ENCODE results near the gene ZNF430. TPM values are rescaled to one million over a fixed set of nuclear protein-coding genes. Genes with fewer than 3 reads are reported as not detected.
"Not testable (repeated sequence)": the region's sequence is repeated elsewhere in the genome, so short reads cannot be mapped to it uniquely, and the experiment has no call there.

ZNF430 gene
- total RNA-seq = 3.1 TPM
- long read RNA-seq, partial matches to known transcripts = 0 of 2 reads
- long read RNA-seq, other reads (novel, unspliced or antisense) = 2 of 2 reads

DNA sequence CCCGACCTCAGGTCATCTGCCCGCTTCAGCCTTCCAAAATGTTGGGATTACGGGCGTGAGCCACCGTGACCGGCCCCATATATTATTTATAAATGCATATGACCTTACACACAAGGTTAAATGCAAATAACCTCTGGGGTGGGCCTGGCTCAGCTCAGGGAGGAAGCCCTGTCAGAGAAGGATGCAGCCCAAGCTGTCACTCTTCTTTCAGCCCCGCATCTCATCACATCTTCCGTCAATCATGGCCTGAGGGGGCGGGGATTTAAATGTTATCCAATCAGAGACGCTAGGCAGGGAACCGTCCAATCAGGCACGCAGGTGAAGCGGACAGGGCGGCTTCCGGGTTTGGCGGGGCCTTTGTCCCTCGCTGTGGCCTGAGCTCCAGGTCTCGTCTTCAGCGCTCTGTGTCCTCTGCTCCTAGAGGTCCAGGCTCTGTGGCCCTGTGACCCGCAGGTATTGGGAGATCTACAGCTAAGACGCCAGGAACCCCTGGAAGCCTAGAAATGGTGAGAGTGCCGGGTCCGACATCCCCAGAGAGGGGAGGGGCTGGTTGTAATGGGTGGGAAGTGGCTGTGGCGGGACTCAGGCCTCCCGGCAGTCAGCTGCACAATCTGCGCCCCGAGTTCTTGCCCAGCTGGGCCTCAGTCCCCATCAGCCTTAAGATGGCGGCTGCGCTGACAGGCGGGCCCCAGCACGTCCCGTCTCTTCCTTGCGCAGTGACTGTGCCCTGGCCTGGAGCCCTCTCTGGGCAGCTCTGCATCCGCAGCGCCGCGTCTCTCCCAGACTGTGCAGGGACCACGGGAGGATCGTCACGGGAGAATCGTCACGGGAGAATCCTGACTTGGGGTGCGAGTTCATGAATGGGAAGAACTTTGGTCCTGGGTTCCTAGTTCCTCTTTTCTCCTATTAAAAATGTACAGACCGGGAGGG is at the start of gene ZNF430:
Gene ZNF430, plus strand, starts transcription at position 360 of the 930 bp plus-strand sequence. Its CDS starts 144 bp downstream, at position 504.
- Histone ChIP-seq H3K27me3 (ENCODE audit: low read depth) (no peaks in the 10 kb centered on the region), H3K4me3 (peak within 1 kb of the TSS; percentile 97), H3K27ac (replicated peaks) (peak within 1 kb of the TSS; percentile 86), H3K4me1 (peaks cover 23% of the 10 kb centered on the region), H3K36me3 (peaks cover 28% of the 10 kb centered on the region), H3K9me3 (replicated peaks) (no peaks in the 10 kb centered on the region)
- TF ChIP-seq, protein P1, sequence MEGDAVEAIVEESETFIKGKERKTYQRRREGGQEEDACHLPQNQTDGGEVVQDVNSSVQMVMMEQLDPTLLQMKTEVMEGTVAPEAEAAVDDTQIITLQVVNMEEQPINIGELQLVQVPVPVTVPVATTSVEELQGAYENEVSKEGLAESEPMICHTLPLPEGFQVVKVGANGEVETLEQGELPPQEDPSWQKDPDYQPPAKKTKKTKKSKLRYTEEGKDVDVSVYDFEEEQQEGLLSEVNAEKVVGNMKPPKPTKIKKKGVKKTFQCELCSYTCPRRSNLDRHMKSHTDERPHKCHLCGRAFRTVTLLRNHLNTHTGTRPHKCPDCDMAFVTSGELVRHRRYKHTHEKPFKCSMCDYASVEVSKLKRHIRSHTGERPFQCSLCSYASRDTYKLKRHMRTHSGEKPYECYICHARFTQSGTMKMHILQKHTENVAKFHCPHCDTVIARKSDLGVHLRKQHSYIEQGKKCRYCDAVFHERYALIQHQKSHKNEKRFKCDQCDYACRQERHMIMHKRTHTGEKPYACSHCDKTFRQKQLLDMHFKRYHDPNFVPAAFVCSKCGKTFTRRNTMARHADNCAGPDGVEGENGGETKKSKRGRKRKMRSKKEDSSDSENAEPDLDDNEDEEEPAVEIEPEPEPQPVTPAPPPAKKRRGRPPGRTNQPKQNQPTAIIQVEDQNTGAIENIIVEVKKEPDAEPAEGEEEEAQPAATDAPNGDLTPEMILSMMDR (IDR thresholded peaks at IDR 0.05; ENCODE audit: borderline replicate concordance) = no peak
- intact Hi-C loops (cut with micrococcal nuclease) = no loop called here
- DNase-seq = peak; percentile 92

DNA sequence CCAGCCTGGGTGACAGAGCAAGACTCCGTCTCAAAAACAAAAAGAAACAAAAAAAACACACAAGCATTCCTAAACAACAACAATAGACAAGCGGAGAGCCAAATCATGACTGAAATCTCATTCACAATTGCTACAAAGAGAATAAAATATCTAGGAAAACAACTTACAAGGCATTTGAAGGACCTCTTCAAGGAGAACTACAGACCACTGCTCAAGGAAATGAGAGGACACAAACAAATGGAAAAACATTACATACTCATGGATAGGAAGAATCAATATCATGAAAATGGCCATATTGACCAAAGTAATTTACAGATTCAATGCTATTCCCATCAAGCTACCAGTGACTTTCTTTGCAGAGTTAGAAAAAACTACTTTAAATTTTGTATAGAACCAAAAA is 27.7 kb upstream of the ZNF430 start:
- H3K4me3 ChIP-seq; DNase-seq; intact Hi-C loops (cut with micrococcal nuclease); H3K4me1 ChIP-seq; H3K36me3 ChIP-seq; H3K27ac ChIP-seq (replicated peaks): not testable (repeated sequence)
- Histone ChIP-seq H3K9me3 (replicated peaks) (peaks cover 40% of the 10 kb centered on the region), H3K27me3 (ENCODE audit: low read depth) (peaks cover 12% of the 10 kb centered on the region)

DNA sequence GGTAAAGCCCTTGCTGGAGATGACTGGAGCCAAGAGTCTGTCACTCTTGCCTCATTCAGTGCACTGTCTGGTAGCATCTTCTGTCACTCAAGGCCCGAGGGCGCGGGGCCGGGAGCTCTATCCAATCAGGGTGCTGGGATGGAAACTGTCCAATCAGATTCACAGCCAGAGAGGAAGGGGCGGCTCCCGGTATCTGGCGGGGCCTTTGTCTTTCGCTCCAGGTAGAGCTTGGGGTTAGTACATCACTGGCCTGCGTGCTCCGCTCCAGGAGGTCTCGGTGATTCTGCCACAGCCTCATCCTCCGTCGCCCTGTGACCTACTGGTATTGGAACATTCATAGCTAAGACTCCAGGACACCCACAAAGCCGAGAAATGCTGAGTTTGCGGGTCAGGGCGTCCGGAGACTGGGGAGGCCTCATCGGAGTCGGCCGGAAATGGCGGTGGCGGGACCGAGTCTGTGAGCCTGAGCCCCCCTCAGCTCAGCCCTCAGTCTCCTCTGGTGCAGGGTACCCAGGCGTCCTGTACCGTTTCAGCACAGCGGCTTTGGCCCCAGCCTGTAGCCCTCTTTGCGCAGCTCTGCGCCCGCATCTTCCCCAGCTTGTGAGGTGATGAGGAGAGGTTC is 20.6 kb upstream of the ZNF430 start:
- Histone ChIP-seq H3K9me3 (replicated peaks) (no peaks in the 10 kb centered on the region), H3K4me1 (peaks cover 5% of the 10 kb centered on the region), H3K4me3 (peak overlapping the region; percentile 64), H3K27ac (replicated peaks) (no peak overlapping the region), H3K36me3 (no peaks in the 10 kb centered on the region), H3K27me3 (ENCODE audit: low read depth) (no peaks in the 10 kb centered on the region)
- DNase-seq = peak; percentile 85
- intact Hi-C loops (cut with micrococcal nuclease) = no loop called here
- TF ChIP-seq, protein P1 (IDR thresholded peaks at IDR 0.05; ENCODE audit: borderline replicate concordance) = no peak

- H3K9me3 ChIP-seq (replicated peaks); intact Hi-C loops (cut with micrococcal nuclease); H3K27me3 ChIP-seq (ENCODE audit: low read depth); DNase-seq: not testable (repeated sequence)
- H3K4me1 ChIP-seq = peaks cover 23% of the 10 kb centered on the region
- H3K4me3 ChIP-seq = peak overlapping the region; percentile 97
- H3K36me3 ChIP-seq = peaks cover 33% of the 10 kb centered on the region
- peak overlapping the region; percentile 86 for H3K27ac ChIP-seq (replicated peaks)
These were observed 781 bp downstream of the ZNF430 start for GRCh38 chr19:21021238-21021637.

DNA sequence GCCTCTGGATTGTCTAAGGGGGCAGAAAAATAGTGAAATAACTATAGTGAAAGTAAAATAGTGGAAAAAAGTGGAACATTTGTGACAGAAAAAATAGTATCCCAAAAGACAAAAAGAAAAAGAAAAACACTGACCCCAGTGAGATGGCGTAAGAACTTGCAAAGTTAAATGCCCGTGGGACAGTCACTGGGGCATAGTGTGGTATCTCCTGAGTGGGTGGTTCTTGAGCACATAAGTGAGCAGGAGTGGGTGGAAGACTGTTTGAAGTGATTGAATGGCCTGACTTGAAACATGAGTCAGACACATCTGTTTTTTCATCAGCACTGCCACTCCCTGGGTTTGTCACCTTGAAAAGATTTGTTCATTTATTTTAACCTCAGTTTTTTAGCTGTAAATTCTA is 2.5 kb downstream of the ZNF430 start:
- H3K4me3 ChIP-seq = no peak overlapping the region
- intact Hi-C loops (cut with micrococcal nuclease) = no loop called here
- H3K9me3 ChIP-seq (replicated peaks) = no peaks in the 10 kb centered on the region
- H3K36me3 ChIP-seq = peaks cover 37% of the 10 kb centered on the region
- H3K27ac ChIP-seq (replicated peaks) = no peak overlapping the region
- no peaks in the 10 kb centered on the region for H3K27me3 ChIP-seq (ENCODE audit: low read depth)
- TF ChIP-seq, protein P1 (IDR thresholded peaks at IDR 0.05; ENCODE audit: borderline replicate concordance) = no peak
- H3K4me1 ChIP-seq = peaks cover 23% of the 10 kb centered on the region
- DNase-seq = no peak

- Histone ChIP-seq H3K4me1 (peaks cover 25% of the 10 kb centered on the region), H3K4me3 (no peak overlapping the region), H3K27me3 (ENCODE audit: low read depth) (no peaks in the 10 kb centered on the region), H3K27ac (replicated peaks) (no peak overlapping the region), H3K9me3 (replicated peaks) (no peaks in the 10 kb centered on the region), H3K36me3 (peaks cover 37% of the 10 kb centered on the region)
- TF ChIP-seq, protein P1 (IDR thresholded peaks at IDR 0.05; ENCODE audit: borderline replicate concordance) = no peak
- intact Hi-C loops (cut with micrococcal nuclease) = no loop called here
- no peak for DNase-seq
These were observed 3.4 kb downstream of the ZNF430 start for GRCh38 chr19:21023901-21024300.
